ENCODE results near the gene PSTK. TPM values are rescaled to one million over a fixed set of nuclear protein-coding genes. Genes with fewer than 3 reads are reported as not detected.

Gene PSTK
- total and polyA plus RNA-seq, 9 of the 15 experiments (the other 6 are each of a cell fraction or from before 2014, with no cell fraction given): 13.2 to 49.7 (median 18.9) TPM

DNA sequence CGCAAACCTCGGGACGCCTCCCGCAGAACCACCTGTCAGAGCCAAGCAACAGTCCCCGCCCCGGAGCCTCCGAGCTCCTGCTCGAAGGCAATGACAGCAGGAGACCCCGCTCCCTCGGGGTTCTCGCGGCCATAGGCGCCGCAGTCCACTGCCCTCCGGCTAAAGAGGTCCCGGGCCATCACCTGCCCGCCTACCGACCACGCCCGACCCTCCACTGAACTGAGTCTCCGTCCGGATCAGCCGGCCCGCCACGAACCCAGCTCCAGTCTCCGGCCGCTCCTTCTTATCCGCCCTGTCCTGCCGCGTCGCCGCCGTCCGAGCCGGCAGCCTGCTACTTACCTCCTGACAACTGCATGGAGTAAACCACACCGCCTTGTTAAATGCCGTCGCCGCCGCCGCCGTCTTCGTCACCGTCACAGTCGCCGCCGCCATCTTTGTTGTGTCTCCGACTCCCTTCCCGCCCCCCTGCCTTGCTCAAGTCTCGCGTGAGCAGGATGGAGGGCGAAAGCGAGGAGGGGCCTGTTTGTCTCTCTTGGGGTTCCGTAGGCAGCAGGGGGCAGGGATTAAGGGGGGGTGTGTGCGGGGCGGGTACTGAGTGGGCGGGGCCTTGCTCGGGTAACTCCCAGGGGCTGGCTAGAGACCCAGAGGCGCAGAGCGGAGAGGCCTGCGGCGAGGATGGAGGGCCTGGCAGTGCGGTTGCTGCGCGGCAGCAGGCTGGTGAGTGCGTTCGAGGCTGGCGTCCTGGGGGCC lies 28.3 kb downstream of the PSTK start, which contains the start of the genes ACADSB and IKZF5 (continued):
- no peak for TF ChIP-seq ATF3 (IDR thresholded peaks at IDR 0.05)
- TF ChIP-seq ATF3 (CRISPR knock-in tag; conservative IDR thresholded peaks at IDR 0.05): no peak
- no peak for TF ChIP-seq NR1H2 (CRISPR knock-in tag; IDR thresholded peaks at IDR 0.05)
- no peak for TF ChIP-seq WHSC1 (IDR thresholded peaks at IDR 0.05; ENCODE audit: low read length)
- no peak for TF ChIP-seq MYBL2 (IDR thresholded peaks at IDR 0.05; ENCODE audit: low read depth)
- TF ChIP-seq MYBL2 (CRISPR knock-in tag; IDR thresholded peaks at IDR 0.05; ENCODE audit: borderline replicate concordance): no peak
- no peak for TF ChIP-seq KDM4B (IDR thresholded peaks at IDR 0.05; ENCODE audit: borderline replicate concordance in 2 of 2, low read depth in 1 of 2)
- TF ChIP-seq KAT2B (IDR thresholded peaks at IDR 0.05; ENCODE audit: low read depth, low read length): no peak
- TF ChIP-seq CREB3L1 (IDR thresholded peaks at IDR 0.05; ENCODE audit: borderline replicate concordance, low read depth): peak; percentile 37; the same call in 1 of the 2 replicates
- TF ChIP-seq KDM5B (IDR thresholded peaks at IDR 0.05; ENCODE audit: insufficient replicate concordance, low read depth, low read length): peak; percentile 85
- TF ChIP-seq SREBF2 (CRISPR knock-in tag; IDR thresholded peaks at IDR 0.05): no peak
- no peak for TF ChIP-seq NCOA4 (IDR thresholded peaks at IDR 0.05; ENCODE audit: partially characterized antibody)
- TF ChIP-seq ATF7 (IDR thresholded peaks at IDR 0.05): 0 out of 2 replicates have a peak, but pooled peaks have one; percentile 31
- TF ChIP-seq, protein P1, sequence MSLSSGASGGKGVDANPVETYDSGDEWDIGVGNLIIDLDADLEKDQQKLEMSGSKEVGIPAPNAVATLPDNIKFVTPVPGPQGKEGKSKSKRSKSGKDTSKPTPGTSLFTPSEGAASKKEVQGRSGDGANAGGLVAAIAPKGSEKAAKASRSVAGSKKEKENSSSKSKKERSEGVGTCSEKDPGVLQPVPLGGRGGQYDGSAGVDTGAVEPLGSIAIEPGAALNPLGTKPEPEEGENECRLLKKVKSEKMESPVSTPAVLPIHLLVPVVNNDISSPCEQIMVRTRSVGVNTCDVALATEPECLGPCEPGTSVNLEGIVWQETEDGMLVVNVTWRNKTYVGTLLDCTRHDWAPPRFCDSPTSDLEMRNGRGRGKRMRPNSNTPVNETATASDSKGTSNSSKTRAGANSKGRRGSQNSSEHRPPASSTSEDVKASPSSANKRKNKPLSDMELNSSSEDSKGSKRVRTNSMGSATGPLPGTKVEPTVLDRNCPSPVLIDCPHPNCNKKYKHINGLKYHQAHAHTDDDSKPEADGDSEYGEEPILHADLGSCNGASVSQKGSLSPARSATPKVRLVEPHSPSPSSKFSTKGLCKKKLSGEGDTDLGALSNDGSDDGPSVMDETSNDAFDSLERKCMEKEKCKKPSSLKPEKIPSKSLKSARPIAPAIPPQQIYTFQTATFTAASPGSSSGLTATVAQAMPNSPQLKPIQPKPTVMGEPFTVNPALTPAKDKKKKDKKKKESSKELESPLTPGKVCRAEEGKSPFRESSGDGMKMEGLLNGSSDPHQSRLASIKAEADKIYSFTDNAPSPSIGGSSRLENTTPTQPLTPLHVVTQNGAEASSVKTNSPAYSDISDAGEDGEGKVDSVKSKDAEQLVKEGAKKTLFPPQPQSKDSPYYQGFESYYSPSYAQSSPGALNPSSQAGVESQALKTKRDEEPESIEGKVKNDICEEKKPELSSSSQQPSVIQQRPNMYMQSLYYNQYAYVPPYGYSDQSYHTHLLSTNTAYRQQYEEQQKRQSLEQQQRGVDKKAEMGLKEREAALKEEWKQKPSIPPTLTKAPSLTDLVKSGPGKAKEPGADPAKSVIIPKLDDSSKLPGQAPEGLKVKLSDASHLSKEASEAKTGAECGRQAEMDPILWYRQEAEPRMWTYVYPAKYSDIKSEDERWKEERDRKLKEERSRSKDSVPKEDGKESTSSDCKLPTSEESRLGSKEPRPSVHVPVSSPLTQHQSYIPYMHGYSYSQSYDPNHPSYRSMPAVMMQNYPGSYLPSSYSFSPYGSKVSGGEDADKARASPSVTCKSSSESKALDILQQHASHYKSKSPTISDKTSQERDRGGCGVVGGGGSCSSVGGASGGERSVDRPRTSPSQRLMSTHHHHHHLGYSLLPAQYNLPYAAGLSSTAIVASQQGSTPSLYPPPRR (CRISPR knock-in tag; IDR thresholded peaks at IDR 0.05; ENCODE audit: borderline replicate concordance): no peak
- TF ChIP-seq NFYB (IDR thresholded peaks at IDR 0.05; ENCODE audit: extremely low read depth, insufficient read length): no peak
- TF ChIP-seq, protein P2, sequence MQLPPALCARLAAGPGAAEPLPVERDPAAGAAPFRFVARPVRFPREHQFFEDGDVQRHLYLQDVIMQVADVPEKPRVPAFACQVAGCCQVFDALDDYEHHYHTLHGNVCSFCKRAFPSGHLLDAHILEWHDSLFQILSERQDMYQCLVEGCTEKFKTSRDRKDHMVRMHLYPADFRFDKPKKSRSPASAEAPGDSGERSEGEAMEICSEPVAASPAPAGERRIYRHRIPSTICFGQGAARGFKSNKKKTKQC (CRISPR knock-in tag; IDR thresholded peaks at IDR 0.05): no peak
- TF ChIP-seq MBD2 (IDR thresholded peaks at IDR 0.05; ENCODE audit: borderline replicate concordance, low read depth): 0 out of 2 replicates have a peak, but pooled peaks have one; percentile 45
- no peak; the same call in 1 of the 2 replicates for TF ChIP-seq L3MBTL2 (IDR thresholded peaks at IDR 0.05)
- peak; percentile 29 for TF ChIP-seq PHF20 (IDR thresholded peaks at IDR 0.05; ENCODE audit: partially characterized antibody)
- TF ChIP-seq ARHGAP35 (IDR thresholded peaks at IDR 0.05; ENCODE audit: partially characterized antibody): peak; percentile 88

All from K562 (cell line).